Testis (tissue), 2 donors: ENCODE results near the gene ZNF490.

Experiments
- POLR2A ChIP-seq: fragments of 450-650 bp; IDR thresholded peaks from one replicate; pipeline ENCODE4 v1.6.1; 2017; ENCODE audit warnings: antibody characterized with exemption, mild to moderate bottlenecking, moderate library complexity
- TF ChIP-seq, protein P1 (sequence below), 3 experiments: fragments of 450-650 bp in 2 of 3; fragments of 200-600 bp in 1 of 3; sonication (generic) in 1 of 3; IDR thresholded peaks; one replicate each; pipeline ENCODE4 v1.5.1; 2016 to 2019; ENCODE audit warnings: antibody characterized with exemption in 3 of 3, mild to moderate bottlenecking in 2 of 3, moderate library complexity in 1 of 3

DNA sequence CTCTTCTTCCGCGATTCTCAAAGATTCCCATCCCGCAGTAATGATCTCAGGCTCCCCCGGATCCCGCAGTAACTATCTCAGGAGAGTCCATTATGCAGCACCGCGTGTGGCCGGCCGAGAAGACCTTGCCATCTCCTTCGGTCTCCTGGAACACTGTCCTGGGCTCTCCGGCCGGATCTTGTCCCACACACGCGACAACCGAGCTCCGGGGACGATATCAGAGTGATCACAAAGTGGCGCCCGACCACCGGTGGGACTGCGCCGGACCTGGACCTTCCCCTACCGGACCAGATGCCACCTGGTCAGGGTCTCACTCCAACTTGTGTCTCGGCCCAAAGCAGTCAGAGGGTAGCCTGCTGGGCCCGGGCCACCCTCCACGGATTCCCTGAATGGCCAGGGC, 31.9 kb upstream of the ZNF490 start:
- TF ChIP-seq, protein P1, sequence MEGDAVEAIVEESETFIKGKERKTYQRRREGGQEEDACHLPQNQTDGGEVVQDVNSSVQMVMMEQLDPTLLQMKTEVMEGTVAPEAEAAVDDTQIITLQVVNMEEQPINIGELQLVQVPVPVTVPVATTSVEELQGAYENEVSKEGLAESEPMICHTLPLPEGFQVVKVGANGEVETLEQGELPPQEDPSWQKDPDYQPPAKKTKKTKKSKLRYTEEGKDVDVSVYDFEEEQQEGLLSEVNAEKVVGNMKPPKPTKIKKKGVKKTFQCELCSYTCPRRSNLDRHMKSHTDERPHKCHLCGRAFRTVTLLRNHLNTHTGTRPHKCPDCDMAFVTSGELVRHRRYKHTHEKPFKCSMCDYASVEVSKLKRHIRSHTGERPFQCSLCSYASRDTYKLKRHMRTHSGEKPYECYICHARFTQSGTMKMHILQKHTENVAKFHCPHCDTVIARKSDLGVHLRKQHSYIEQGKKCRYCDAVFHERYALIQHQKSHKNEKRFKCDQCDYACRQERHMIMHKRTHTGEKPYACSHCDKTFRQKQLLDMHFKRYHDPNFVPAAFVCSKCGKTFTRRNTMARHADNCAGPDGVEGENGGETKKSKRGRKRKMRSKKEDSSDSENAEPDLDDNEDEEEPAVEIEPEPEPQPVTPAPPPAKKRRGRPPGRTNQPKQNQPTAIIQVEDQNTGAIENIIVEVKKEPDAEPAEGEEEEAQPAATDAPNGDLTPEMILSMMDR (IDR thresholded peaks at IDR 0.05), result no peak
- no peak for TF ChIP-seq POLR2A
